CD8-positive, alpha-beta memory T cell (primary cell): ENCODE data around the gene KLF15. TPM values are rescaled to one million over a fixed set of nuclear protein-coding genes. Genes with fewer than 3 reads are reported as not detected.

Experiments
- CTCF ChIA-PET: fragments of 350-600 bp; sonication (Branson Sonifier 250); formaldehyde crosslinking; loops from one replicate; lab custom pipeline; 2021; ENCODE audit warnings: antibody characterized with exemption; lab: Charles Lee
- POLR2A ChIA-PET: fragments of 350-600 bp; sonication (Branson Sonifier 250); formaldehyde crosslinking; loops from one replicate; lab custom pipeline; 2021; ENCODE audit warnings: antibody characterized with exemption; lab: Charles Lee
- DNase-seq, 5 donors: peaks; one replicate each; pipeline versions ENCODE4 v3.0.0 to v3.0.0-alpha.2; 2020 to 2022; ENCODE audit warnings: mixed read lengths in 1 of 5
- H3K27ac ChIP-seq: one replicate; pipeline ENCODE4 v1.7.0; 2013; ENCODE audit warnings: low read depth, mild to moderate bottlenecking, low read length, moderate library complexity
- H3K27me3 ChIP-seq: 2 replicates; pipeline ENCODE4 v1.7.0; 2013; ENCODE audit warnings: low read length, mild to moderate bottlenecking; ENCODE audit not compliant: insufficient read depth, poor library complexity, severe bottlenecking
- H3K36me3 ChIP-seq: 2 replicates; pipeline ENCODE4 v1.7.0; 2013; ENCODE audit warnings: mild to moderate bottlenecking, low read length, moderate library complexity; ENCODE audit not compliant: insufficient read depth
- H3K4me1 ChIP-seq: 2 replicates; pipeline ENCODE4 v1.7.0; 2013; ENCODE audit warnings: mild to moderate bottlenecking, low read length, moderate library complexity; ENCODE audit not compliant: insufficient read depth
- H3K4me3 ChIP-seq: 2 replicates; pipeline ENCODE4 v1.7.0; 2013; ENCODE audit warnings: mild to moderate bottlenecking, low read length
- H3K9me3 ChIP-seq: 2 replicates; pipeline ENCODE4 v1.7.0; 2013; ENCODE audit warnings: mild to moderate bottlenecking, low read length
- H3K27ac Mint-ChIP-seq, 8 donors: one replicate each; pipeline ENCODE4 v1.8.0; 2020 to 2021; ENCODE audit warnings: mixed read lengths in 8 of 8, mild to moderate bottlenecking in 6 of 8, inconsistent platforms in 3 of 8, moderate library complexity in 3 of 8
- H3K27me3 Mint-ChIP-seq, 2 donors: one replicate each; pipeline ENCODE4 v1.8.0; 2020 to 2021; ENCODE audit warnings: mixed read lengths in 2 of 2, mild to moderate bottlenecking in 1 of 2, moderate library complexity in 1 of 2
- H3K36me3 Mint-ChIP-seq, 3 donors: one replicate each; pipeline ENCODE4 v1.8.0; 2020 to 2021; ENCODE audit warnings: mixed read lengths in 3 of 3, inconsistent platforms in 1 of 3, mild to moderate bottlenecking in 1 of 3
- H3K4me1 Mint-ChIP-seq, 3 donors: one replicate each; pipeline ENCODE4 v1.8.0; 2020 to 2021; ENCODE audit warnings: mixed read lengths in 3 of 3, inconsistent platforms in 1 of 3, mild to moderate bottlenecking in 1 of 3
- H3K4me3 Mint-ChIP-seq, 7 donors: one replicate each; pipeline ENCODE4 v1.8.0; 2020 to 2021; ENCODE audit warnings: mixed read lengths in 7 of 7, mild to moderate bottlenecking in 6 of 7, moderate library complexity in 4 of 7, inconsistent platforms in 2 of 7
- H3K9me3 Mint-ChIP-seq, 5 donors: one replicate each; pipeline ENCODE4 v1.8.0; 2020 to 2022; ENCODE audit warnings: mixed read lengths in 5 of 5, mild to moderate bottlenecking in 3 of 5, moderate library complexity in 2 of 5, inconsistent platforms in 1 of 5
- polyA plus RNA-seq: library from polyadenylated mRNA; unstranded; fragments of 300-500 nt; fragmentation: Illumina TruSeq; gene quantifications from one replicate; pipeline ENCODE4 v1.2.3, GENCODE V29; 2021
- total RNA-seq, 2 experiments: library from RNA; stranded (reverse); gene quantifications; one replicate each; pipeline ENCODE4 v1.2.3, GENCODE V29; 2021

Gene KLF15
- total and polyA plus RNA-seq, 3 experiments from 2014 or later: 0.11 to 0.18 TPM; not detected in 1

- Histone ChIP-seq H3K4me1 (no peaks in the 10 kb centered on the region), H3K4me3 (no peak overlapping the region), H3K9me3 (no peaks in the 10 kb centered on the region), H3K27me3 (no peaks in the 10 kb centered on the region), H3K36me3 (no peaks in the 10 kb centered on the region), H3K27ac (no peak overlapping the region)
- Mint-ChIP-seq H3K36me3 (peaks cover 0 to 4% (median 0%) of the 10 kb centered on the region in 3 donors), H3K4me1 (no peaks in the 10 kb centered on the region), H3K27me3 (peaks cover 7 to 15% of the 10 kb centered on the region in 2 donors), H3K4me3 (no peak overlapping the region), H3K27ac (peak overlapping the region in 1 of 8 donors; percentile 62), H3K9me3 (peaks cover 0 to 6% (median 4%) of the 10 kb centered on the region in 5 donors)
- CTCF ChIA-PET: no interaction called here
- POLR2A ChIA-PET: no interaction called here
- DNase-seq: no peak
Measured at GRCh38 chr3:126322181-126322967, 34.8 kb downstream of the KLF15 start.

GRCh38 chr3:126321490-126321889, 35.7 kb downstream of the KLF15 start:
- Histone ChIP-seq H3K4me3 (no peak overlapping the region), H3K4me1 (no peaks in the 10 kb centered on the region), H3K27me3 (no peaks in the 10 kb centered on the region), H3K36me3 (no peaks in the 10 kb centered on the region), H3K9me3 (no peaks in the 10 kb centered on the region), H3K27ac (no peak overlapping the region)
- Mint-ChIP-seq H3K4me1 (no peaks in the 10 kb centered on the region), H3K27me3 (peaks cover 7 to 10% of the 10 kb centered on the region in 2 donors), H3K36me3 (peaks cover 0 to 3% (median 0%) of the 10 kb centered on the region in 3 donors), H3K4me3 (no peak overlapping the region), H3K9me3 (peaks cover 0 to 6% (median 3%) of the 10 kb centered on the region in 5 donors), H3K27ac (no peak overlapping the region)
- POLR2A ChIA-PET: no interaction called here
- DNase-seq: no peak
- CTCF ChIA-PET: no interaction called here

- H3K27me3 Mint-ChIP-seq: peaks cover 7 to 8% of the 10 kb centered on the region in 2 donors
- H3K27ac ChIP-seq: no peak overlapping the region
- CTCF ChIA-PET: no interaction called here
- H3K4me3 ChIP-seq: no peak overlapping the region
- H3K27me3 ChIP-seq: no peaks in the 10 kb centered on the region
- H3K4me1 Mint-ChIP-seq: no peaks in the 10 kb centered on the region
- POLR2A ChIA-PET: no interaction called here
- no peak overlapping the region for H3K27ac Mint-ChIP-seq
- H3K36me3 Mint-ChIP-seq: no peaks in the 10 kb centered on the region
- H3K36me3 ChIP-seq: no peaks in the 10 kb centered on the region
- DNase-seq: no peak
- peaks cover 0 to 3% (median 0%) of the 10 kb centered on the region in 5 donors for H3K9me3 Mint-ChIP-seq
- no peaks in the 10 kb centered on the region for H3K4me1 ChIP-seq
- no peaks in the 10 kb centered on the region for H3K9me3 ChIP-seq
- no peak overlapping the region for H3K4me3 Mint-ChIP-seq
Measured at GRCh38 chr3:126320517-126321293, 36.5 kb downstream of the KLF15 start.

- ChIA-PET CTCF (no interaction called here), POLR2A (no interaction called here)
- Mint-ChIP-seq H3K36me3 (no peaks in the 10 kb centered on the region), H3K4me1 (no peaks in the 10 kb centered on the region), H3K27me3 (peaks cover 7 to 8% of the 10 kb centered on the region in 2 donors), H3K4me3 (no peak overlapping the region), H3K9me3 (peaks cover 0 to 3% (median 0%) of the 10 kb centered on the region in 5 donors), H3K27ac (no peak overlapping the region)
- no peak for DNase-seq
- Histone ChIP-seq H3K4me1 (no peaks in the 10 kb centered on the region), H3K9me3 (no peaks in the 10 kb centered on the region), H3K27ac (no peak overlapping the region), H3K36me3 (no peaks in the 10 kb centered on the region), H3K4me3 (no peak overlapping the region), H3K27me3 (no peaks in the 10 kb centered on the region)
Measured at GRCh38 chr3:126319701-126320295, 37.4 kb downstream of the KLF15 start.

GRCh38 chr3:126317029-126317996, 39.9 kb downstream of the KLF15 start:
- Mint-ChIP-seq H3K4me1 (no peaks in the 10 kb centered on the region), H3K27ac (peak overlapping the region in 1 of 8 donors; percentile 29), H3K36me3 (no peaks in the 10 kb centered on the region), H3K9me3 (peaks cover 0 to 3% (median 0%) of the 10 kb centered on the region in 5 donors), H3K27me3 (peaks cover 7 to 9% of the 10 kb centered on the region in 2 donors), H3K4me3 (no peak overlapping the region)
- H3K9me3 ChIP-seq: no peaks in the 10 kb centered on the region
- no peak for DNase-seq
- H3K4me3 ChIP-seq: no peak overlapping the region
- ChIA-PET CTCF (no interaction called here), POLR2A (no interaction called here)
- no peaks in the 10 kb centered on the region for H3K4me1 ChIP-seq
- no peaks in the 10 kb centered on the region for H3K27me3 ChIP-seq
- no peaks in the 10 kb centered on the region for H3K36me3 ChIP-seq
- H3K27ac ChIP-seq: no peak overlapping the region

- no peak overlapping the region for H3K27ac ChIP-seq
- no peak overlapping the region for H3K4me3 ChIP-seq
- Mint-ChIP-seq H3K27ac (no peak overlapping the region), H3K4me1 (no peaks in the 10 kb centered on the region), H3K36me3 (no peaks in the 10 kb centered on the region), H3K27me3 (peaks cover 8 to 10% of the 10 kb centered on the region in 2 donors), H3K4me3 (no peak overlapping the region), H3K9me3 (peaks cover 0 to 3% (median 0%) of the 10 kb centered on the region in 5 donors)
- no peaks in the 10 kb centered on the region for H3K9me3 ChIP-seq
- ChIA-PET CTCF (no interaction called here), POLR2A (no interaction called here)
- H3K36me3 ChIP-seq: no peaks in the 10 kb centered on the region
- no peak for DNase-seq
- H3K4me1 ChIP-seq: no peaks in the 10 kb centered on the region
- H3K27me3 ChIP-seq: no peaks in the 10 kb centered on the region
Measured at GRCh38 chr3:126316501-126316939, 40.7 kb downstream of the KLF15 start.

GRCh38 chr3:126316031-126316461, 41.2 kb downstream of the KLF15 start:
- no peak for DNase-seq
- Mint-ChIP-seq H3K4me1 (no peaks in the 10 kb centered on the region), H3K27me3 (peaks cover 8 to 10% of the 10 kb centered on the region in 2 donors), H3K36me3 (no peaks in the 10 kb centered on the region), H3K4me3 (no peak overlapping the region), H3K27ac (no peak overlapping the region), H3K9me3 (peaks cover 0 to 3% (median 0%) of the 10 kb centered on the region in 5 donors)
- H3K36me3 ChIP-seq: no peaks in the 10 kb centered on the region
- CTCF ChIA-PET: no interaction called here
- POLR2A ChIA-PET: no interaction called here
- no peaks in the 10 kb centered on the region for H3K4me1 ChIP-seq
- H3K27ac ChIP-seq: no peak overlapping the region
- H3K27me3 ChIP-seq: no peaks in the 10 kb centered on the region
- H3K9me3 ChIP-seq: no peaks in the 10 kb centered on the region
- H3K4me3 ChIP-seq: no peak overlapping the region
